ENCODE measurements around the gene SSTR3. TPM values are rescaled to one million over a fixed set of nuclear protein-coding genes. Genes with fewer than 3 reads are reported as not detected.
A peak's percentile ranks its signal among the peaks of the same experiment; 100 is the strongest.

Gene SSTR3
- total RNA-seq, 2 experiments from 2014 or later: 0.25 to 0.30 TPM

GRCh38 chr22:37218771-37219411 lies 6.6 kb upstream of the SSTR3 start:
- H3K9me3 ChIP-seq (ENCODE audit: low read length): 0 out of 2 replicates have a peak, but pooled peaks cover 4% of the 10 kb centered on the region
- ChIA-PET CTCF (ENCODE audit: unreplicated experiment) (interaction anchor here (1.1 kb wide), 1 partner anchor 24 kb away, joined by 3 read pairs; no protein-coding TSS in a partner anchor), POLR2A (interaction anchor here (0.8 to 1.4 kb wide), 2 partner anchors 9 to 26 kb away, joined by 3 read pairs; no protein-coding TSS in a partner anchor)
- H3K4me1 ChIP-seq (ENCODE audit: insufficient read depth, low read length, poor library complexity, severe bottlenecking): peaks cover 49% of the 10 kb centered on the region
- H3K79me2 ChIP-seq (ENCODE audit: insufficient read depth, low read depth, low read length): no peaks in the 10 kb centered on the region
- peak overlapping the region; percentile 35 for H3K4me3 ChIP-seq (ENCODE audit: low read depth, low read length, poor library complexity, severe bottlenecking)
- DNase-seq (ENCODE audit: low spot score): peak; percentile 87
- peak overlapping the region; percentile 69 for H3K4me2 ChIP-seq (ENCODE audit: low read length)
- intact Hi-C loops (cut with micrococcal nuclease; ENCODE audit: unreplicated experiment): loop anchor here (2.0 kb wide), 1 partner anchor 26 kb away; the partner anchor contains the start of gene RAC2
- TF ChIP-seq CTCF (conservative IDR thresholded peaks at IDR 0.05; ENCODE audit: low read length) (no peak), EZH2phosphoT487 (IDR thresholded peaks at IDR 0.05; ENCODE audit: borderline replicate concordance, low read depth, low read length) (no peak)
- H3K36me3 ChIP-seq (ENCODE audit: insufficient read depth, low read length): peaks cover 27% of the 10 kb centered on the region
- peak overlapping the region; percentile 53; the same call in 1 of the 2 replicates for H2AFZ ChIP-seq (ENCODE audit: low read length)
- no peaks in the 10 kb centered on the region for H3K9me2 ChIP-seq (ENCODE audit: insufficient read depth, low read length)
- peak overlapping the region; percentile 84 for H3K27ac ChIP-seq (ENCODE audit: low read depth, low read length, poor library complexity, severe bottlenecking)
- no peaks in the 10 kb centered on the region for H4K20me1 ChIP-seq (ENCODE audit: insufficient read depth, low read length)
- no TSS peak for BruUV-seq (replicated peaks)

GRCh38 chr22:37218399-37218770 lies 6.1 kb upstream of the SSTR3 start:
- Histone ChIP-seq H4K20me1 (ENCODE audit: insufficient read depth, low read length) (no peaks in the 10 kb centered on the region), H3K4me3 (ENCODE audit: low read depth, low read length, poor library complexity, severe bottlenecking) (peak overlapping the region; percentile 35), H3K4me1 (ENCODE audit: insufficient read depth, low read length, poor library complexity, severe bottlenecking) (peaks cover 46% of the 10 kb centered on the region), H2AFZ (ENCODE audit: low read length) (peak overlapping the region; percentile 53; the same call in 1 of the 2 replicates), H3K9me3 (ENCODE audit: low read length) (0 out of 2 replicates have a peak, but pooled peaks cover 4% of the 10 kb centered on the region), H3K79me2 (ENCODE audit: insufficient read depth, low read depth, low read length) (no peaks in the 10 kb centered on the region), H3K9me2 (ENCODE audit: insufficient read depth, low read length) (no peaks in the 10 kb centered on the region), H3K36me3 (ENCODE audit: insufficient read depth, low read length) (peaks cover 22% of the 10 kb centered on the region), H3K4me2 (ENCODE audit: low read length) (peak overlapping the region; percentile 69), H3K27ac (ENCODE audit: low read depth, low read length, poor library complexity, severe bottlenecking) (peak overlapping the region; percentile 84)
- TF ChIP-seq EZH2phosphoT487 (IDR thresholded peaks at IDR 0.05; ENCODE audit: borderline replicate concordance, low read depth, low read length): no peak
- no peak for TF ChIP-seq CTCF (conservative IDR thresholded peaks at IDR 0.05; ENCODE audit: low read length)
- POLR2A ChIA-PET: interaction anchor here (1.1 to 1.7 kb wide), 3 partner anchors 8 to 27 kb away, joined by 3 to 11 read pairs (median 4); no protein-coding TSS in a partner anchor
- BruUV-seq (replicated peaks): no TSS peak
- intact Hi-C loops (cut with micrococcal nuclease; ENCODE audit: unreplicated experiment): loop anchor here (2.0 kb wide), 1 partner anchor 26 kb away; the partner anchor contains the start of gene RAC2
- CTCF ChIA-PET (ENCODE audit: unreplicated experiment): no interaction called here
- no peak for DNase-seq (ENCODE audit: low spot score)

GRCh38 chr22:37215890-37216289 lies 3.6 kb upstream of the SSTR3 start:
- Histone ChIP-seq H2AFZ (ENCODE audit: low read length) (no peak overlapping the region), H3K36me3 (ENCODE audit: insufficient read depth, low read length) (no peaks in the 10 kb centered on the region), H3K4me3 (ENCODE audit: low read depth, low read length, poor library complexity, severe bottlenecking) (no peak overlapping the region), H3K79me2 (ENCODE audit: insufficient read depth, low read depth, low read length) (no peaks in the 10 kb centered on the region), H4K20me1 (ENCODE audit: insufficient read depth, low read length) (no peaks in the 10 kb centered on the region), H3K27ac (ENCODE audit: low read depth, low read length, poor library complexity, severe bottlenecking) (no peak overlapping the region), H3K4me1 (ENCODE audit: insufficient read depth, low read length, poor library complexity, severe bottlenecking) (peaks cover 36% of the 10 kb centered on the region), H3K9me3 (ENCODE audit: low read length) (no peaks in the 10 kb centered on the region), H3K9me2 (ENCODE audit: insufficient read depth, low read length) (no peaks in the 10 kb centered on the region), H3K4me2 (ENCODE audit: low read length) (no peak overlapping the region)
- no TSS peak for BruUV-seq (replicated peaks)
- intact Hi-C loops (cut with micrococcal nuclease; ENCODE audit: unreplicated experiment): no loop called here
- TF ChIP-seq EZH2phosphoT487 (IDR thresholded peaks at IDR 0.05; ENCODE audit: borderline replicate concordance, low read depth, low read length): no peak
- no peak for TF ChIP-seq CTCF (conservative IDR thresholded peaks at IDR 0.05; ENCODE audit: low read length)
- DNase-seq (ENCODE audit: low spot score): no peak
- ChIA-PET CTCF (ENCODE audit: unreplicated experiment) (no interaction called here), POLR2A (interaction anchor here (0.7 kb wide), 1 partner anchor 16 kb away, joined by 3 read pairs; no protein-coding TSS in a partner anchor)

All from OCI-LY7 (cell line).